ENCODE data around the gene HLA-DQA2.

DNA sequence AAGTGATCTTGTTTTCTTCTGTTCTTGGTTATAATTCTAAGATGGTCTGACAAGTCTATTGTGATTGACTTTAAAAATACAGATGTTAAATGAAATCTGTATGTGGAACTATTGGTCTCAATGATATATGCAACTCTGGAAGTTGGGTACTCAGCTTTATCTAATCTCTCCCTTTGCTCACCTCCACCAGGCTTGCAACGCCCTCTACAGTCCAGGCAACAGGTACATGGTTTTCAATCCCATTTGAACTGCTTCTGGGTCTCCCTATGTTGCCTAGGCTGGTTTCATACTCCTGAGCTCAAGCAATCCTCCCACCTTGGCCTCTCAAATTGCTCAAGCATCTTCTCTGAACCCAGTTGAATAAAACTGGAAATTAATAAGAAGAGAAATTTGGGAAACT lies 49.2 kb upstream of the HLA-DQA2 start:
- TF ChIP-seq CTCF (IDR thresholded peaks at IDR 0.05; ENCODE audit: insufficient read depth, low read depth, low read length): no peak
- TF ChIP-seq EZH2 (IDR thresholded peaks at IDR 0.05; ENCODE audit: insufficient read depth, low read length): no peak
